LNCAP (cell line): ENCODE results near the gene SHISAL1.

ENCODE experiments used
- TF ChIP-seq, protein P1 (sequence below): fragments of 450-650 bp; IDR thresholded peaks from 2 replicates; pipeline ENCODE4 v1.5.1; 2017; ENCODE audit warnings: mild to moderate bottlenecking

SHISAL1 gene

DNA sequence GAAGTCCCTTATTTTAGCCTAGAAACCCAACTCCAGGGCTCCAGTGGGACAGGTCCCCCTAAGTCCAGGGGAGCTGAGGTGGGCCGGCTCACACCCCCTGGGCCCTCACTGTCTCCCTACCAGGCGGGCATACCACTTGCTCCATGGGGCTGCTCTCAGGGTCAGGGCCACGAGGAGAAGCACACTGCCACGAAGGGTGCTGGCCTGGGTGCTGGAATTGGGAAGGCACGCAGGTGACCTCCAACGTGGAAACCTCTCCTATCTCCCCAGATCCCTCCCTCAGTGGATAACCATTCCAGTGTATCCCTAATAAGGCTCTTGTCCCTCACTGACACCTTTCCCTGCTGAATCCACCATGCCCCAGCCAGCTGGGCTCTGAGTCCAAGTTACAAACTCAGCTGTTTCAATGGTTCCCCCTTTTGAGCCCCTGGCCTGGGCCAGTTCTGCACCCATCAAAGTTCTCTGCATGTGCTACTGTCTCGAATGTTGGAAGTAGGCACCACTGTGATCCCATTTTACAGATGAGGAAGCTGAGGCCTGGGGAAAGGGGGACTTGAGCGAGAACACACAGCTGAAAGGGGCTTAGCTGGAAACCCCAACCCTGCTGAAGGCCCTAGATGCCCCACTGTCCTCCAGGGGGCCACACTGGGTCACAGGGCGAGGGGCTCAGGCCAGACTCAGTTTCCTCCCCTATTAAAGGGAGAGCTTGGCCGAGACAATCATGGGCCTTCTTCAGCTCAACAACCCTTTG, 1.5 kb downstream of the SHISAL1 start:
- TF ChIP-seq, protein P1, sequence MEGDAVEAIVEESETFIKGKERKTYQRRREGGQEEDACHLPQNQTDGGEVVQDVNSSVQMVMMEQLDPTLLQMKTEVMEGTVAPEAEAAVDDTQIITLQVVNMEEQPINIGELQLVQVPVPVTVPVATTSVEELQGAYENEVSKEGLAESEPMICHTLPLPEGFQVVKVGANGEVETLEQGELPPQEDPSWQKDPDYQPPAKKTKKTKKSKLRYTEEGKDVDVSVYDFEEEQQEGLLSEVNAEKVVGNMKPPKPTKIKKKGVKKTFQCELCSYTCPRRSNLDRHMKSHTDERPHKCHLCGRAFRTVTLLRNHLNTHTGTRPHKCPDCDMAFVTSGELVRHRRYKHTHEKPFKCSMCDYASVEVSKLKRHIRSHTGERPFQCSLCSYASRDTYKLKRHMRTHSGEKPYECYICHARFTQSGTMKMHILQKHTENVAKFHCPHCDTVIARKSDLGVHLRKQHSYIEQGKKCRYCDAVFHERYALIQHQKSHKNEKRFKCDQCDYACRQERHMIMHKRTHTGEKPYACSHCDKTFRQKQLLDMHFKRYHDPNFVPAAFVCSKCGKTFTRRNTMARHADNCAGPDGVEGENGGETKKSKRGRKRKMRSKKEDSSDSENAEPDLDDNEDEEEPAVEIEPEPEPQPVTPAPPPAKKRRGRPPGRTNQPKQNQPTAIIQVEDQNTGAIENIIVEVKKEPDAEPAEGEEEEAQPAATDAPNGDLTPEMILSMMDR, result no peak

DNA sequence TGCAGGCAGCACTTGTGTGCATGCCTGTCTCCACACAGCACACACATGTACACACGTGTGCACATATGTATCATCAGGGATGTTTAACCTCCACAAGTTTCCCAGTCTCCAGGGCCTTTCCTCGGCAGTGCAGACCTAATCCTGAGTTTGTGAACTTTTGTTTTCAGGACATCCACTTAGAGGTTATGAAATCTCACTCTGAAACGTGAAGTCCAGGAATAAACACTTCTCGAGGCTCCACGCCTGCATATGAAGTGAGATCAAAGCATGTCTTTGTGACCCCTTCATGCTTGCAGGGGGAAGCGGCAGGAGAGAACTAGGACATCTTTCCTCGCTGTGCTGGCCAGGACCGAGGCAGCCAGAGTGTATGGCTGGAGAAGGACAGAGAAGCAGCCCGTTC, 3.1 kb downstream of the SHISAL1 start:
- TF ChIP-seq, protein P1, result no peak

DNA sequence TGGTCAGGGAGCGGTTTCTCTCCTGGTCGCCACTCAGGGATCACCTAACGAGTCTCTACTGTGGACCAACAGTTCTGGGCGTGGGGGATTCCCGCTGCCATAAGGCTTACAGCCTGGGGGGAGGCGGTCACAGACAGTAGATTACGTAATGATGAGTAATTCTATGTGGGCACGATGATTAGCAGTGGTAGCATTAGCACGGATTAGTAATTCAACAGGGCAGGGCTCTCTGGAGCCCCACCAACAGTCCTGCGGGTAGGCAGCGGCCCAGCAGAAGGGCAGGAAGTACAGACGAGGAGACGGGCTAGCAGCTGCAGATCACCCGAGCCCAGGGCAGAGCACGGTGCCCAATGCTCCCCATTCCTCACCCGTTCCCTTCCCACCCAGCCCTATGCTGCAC, 3.6 kb downstream of the SHISAL1 start:
- TF ChIP-seq, protein P1, result no peak

DNA sequence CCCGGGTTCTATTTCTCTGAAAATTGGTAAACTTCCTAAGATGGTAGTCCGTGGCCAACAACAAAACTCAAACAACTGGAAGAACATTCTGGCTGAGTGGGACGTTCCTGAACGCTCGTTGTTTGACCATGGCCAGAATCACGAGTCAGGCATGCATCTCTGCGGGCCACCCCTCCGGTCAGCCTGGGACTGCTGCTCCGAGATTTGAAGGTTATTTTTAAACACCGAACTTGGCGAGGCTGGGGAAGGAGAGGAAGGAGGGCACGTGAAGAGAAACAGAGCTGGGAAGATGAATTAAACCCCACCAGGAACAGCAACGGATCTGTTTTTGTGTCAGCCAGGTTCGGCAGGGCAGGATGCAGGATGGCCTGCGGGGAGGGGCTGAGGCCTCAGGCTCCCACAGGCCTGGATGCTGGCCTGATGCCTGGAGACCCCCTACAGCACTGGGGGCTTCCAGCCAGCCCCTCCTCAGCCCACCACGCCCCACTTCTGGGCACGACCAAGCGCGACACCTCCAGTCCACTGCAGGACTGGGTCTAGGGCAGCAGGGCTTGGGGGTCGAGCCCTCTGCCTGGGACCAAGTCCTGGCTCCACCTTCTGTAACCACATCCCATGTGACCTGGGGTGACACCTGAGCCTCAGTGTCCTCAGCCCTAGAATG, 5.1 kb downstream of the SHISAL1 start:
- TF ChIP-seq, protein P1, result no peak

DNA sequence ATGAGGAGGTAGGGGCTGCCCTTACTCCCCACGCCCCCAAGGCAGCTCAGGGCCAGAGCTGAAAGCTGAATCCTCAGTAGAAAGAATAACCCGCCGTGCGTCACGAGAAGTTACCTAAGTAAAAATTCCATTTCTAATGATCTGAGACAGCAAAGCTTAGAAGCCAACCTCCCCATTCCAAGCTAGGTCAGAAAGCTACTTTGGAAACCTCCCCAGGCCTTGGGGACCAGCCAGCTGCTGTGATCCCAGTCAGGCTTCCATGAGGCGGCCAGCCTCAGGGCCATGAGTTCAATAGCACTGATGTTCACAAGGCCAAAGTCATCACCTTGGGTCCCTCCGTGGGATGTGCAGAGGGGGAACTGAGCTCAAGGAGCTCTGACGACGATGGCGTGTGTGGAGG, 6.9 kb downstream of the SHISAL1 start:
- TF ChIP-seq, protein P1, result no peak

DNA sequence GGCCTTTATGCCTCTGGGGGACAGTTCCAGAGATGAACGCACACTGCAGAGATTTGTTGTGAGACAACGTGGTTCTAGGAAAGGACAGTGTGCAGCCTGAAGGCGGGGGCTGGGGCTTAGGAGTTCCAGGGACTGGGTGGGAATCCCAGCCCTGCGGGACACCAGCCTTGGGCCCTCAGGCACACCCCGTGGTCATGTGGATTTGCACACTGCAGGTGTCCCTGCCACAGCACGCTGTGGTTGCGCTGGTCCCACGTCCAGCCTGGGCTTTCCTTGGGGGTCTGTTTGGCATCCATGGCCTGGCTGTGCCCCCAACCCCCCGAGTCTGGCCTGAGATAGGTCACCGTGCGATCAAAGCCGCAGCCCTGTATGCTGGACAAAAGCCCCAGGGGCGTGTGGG, 7.3 kb downstream of the SHISAL1 start:
- TF ChIP-seq, protein P1, result no peak

DNA sequence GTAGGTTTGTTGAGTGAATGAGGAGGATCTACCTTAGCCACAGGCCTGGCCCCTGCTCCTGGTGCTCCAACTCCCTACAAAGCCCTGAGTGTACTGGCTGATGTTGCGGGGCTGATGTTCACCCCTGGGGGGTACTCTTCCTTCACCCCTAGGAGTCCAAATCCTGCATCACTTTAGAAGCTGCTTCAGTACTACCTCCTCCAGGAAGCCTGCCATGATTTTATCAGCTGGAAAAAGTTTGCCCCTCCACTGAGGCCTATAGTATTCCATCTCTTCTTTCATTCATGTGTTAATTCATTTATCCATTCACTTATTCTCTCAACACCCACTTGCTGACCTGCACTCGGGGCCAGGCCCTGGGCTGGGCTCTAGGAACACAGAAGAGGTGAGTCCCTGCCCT, 7.8 kb downstream of the SHISAL1 start:
- TF ChIP-seq, protein P1, result no peak
